ENCODE measurements around the gene TECTB. TPM values are rescaled to one million over a fixed set of nuclear protein-coding genes. Genes with fewer than 3 reads are reported as not detected.

TECTB gene
- total RNA-seq = not detected

GRCh38 chr10:112283100-112283499, at the start of gene TECTB:
TECTB (plus strand) TSS chr10:112283400; CDS start chr10:112283735, 335 bp downstream.

Small RNA genes lying within 50 kb of the gene (microRNA-seq; reads per million reads assigned to microRNA genes)
- gene MIR6715A (ENCODE audit: borderline microRNAs expressed, borderline replicate concordance) = not detected
- not detected for gene MIR6715B (ENCODE audit: borderline microRNAs expressed, borderline replicate concordance)

Other genes starting within 250 kb of the TECTB start
- gene GPAM, start 99.6 kb upstream of the TECTB start, total RNA-seq = 1 to 10 TPM; 4.5 to 4.8 TPM
- gene ACSL5, start 90.7 kb downstream of the TECTB start, total RNA-seq = 10 to 100 TPM; 51.6 to 56.5 TPM
- gene ZDHHC6, start 163.5 kb downstream of the TECTB start, total RNA-seq = 10 to 100 TPM; 41.2 to 44.0 TPM
- gene VTI1A, start 163.8 kb downstream of the TECTB start, total RNA-seq = 10 to 100 TPM; 33.9 to 34.7 TPM